HG03571 (cell line): ENCODE data around the gene GLI2.

Experiments used
- ATAC-seq: cut with Tn5 transposase; IDR thresholded peaks from one replicate; pipeline ENCODE4 v1.9.1; 2021; ENCODE audit not compliant: unreplicated experiment

The GLI2 gene

DNA sequence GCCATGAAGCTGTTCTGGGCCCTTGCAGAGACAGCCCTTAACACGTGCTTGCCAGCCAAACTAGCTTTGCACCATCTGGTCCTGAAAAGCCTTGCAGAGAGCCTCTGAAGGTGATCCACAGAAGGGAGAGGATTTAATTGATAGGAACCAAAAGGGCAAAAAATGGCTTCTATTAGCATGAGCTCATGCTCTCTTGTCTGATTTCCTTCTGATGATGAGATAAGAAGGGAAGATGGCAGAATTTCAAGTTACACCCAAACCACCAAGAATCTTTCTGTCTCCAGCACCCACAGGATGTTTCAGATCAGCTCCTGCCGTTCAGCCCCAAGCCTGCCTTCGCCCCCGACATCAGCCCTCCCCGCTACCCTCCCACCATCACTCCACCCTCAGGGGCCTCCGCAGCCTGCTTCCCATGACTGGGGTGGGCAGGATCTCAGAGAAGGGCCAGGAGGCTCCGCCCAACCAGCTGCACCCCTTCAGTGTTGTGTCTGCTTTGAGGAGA, 23.4 kb upstream of the GLI2 start:
- ATAC-seq: no peak

DNA sequence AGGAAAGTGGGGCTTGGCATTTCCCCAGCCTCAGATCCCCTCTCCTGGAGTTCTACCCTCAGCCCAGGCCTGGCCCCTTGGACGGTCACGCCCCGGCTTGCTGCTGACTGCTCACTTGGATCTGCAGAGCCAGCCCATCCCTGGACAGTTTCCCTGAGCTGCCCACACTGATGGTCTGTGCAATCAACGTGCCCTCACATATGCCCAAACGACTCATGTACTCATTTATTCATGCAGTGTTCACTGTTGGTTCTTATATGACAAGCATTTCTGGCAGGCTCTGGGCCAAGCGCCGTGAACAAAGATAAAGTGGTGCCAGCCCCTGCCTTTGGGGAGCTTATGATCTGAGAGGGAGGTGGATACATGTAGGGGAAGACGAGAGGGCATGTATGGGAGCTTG, 20.3 kb upstream of the GLI2 start:
- ATAC-seq: no peak

DNA sequence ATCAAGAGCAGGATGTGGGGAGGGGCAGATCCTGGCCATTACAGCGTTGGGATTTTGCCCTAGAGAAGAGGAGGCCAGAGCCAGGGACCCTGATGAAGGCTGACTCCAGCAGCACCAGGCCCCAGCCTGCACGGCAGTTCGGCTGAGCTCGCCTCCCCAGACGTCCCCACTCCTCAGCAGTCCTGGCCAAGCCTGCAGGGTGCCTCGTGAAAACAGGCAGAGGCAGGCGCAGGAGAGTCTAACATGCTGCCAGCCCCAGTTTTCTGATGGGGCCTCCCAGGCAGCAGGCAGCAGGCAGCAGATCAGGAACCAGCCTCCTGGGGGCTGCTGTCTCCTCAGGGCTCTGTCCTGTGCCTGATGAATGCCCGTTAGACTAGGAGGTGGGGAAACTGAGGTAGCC, 19.7 kb upstream of the GLI2 start:
- ATAC-seq: no peak

DNA sequence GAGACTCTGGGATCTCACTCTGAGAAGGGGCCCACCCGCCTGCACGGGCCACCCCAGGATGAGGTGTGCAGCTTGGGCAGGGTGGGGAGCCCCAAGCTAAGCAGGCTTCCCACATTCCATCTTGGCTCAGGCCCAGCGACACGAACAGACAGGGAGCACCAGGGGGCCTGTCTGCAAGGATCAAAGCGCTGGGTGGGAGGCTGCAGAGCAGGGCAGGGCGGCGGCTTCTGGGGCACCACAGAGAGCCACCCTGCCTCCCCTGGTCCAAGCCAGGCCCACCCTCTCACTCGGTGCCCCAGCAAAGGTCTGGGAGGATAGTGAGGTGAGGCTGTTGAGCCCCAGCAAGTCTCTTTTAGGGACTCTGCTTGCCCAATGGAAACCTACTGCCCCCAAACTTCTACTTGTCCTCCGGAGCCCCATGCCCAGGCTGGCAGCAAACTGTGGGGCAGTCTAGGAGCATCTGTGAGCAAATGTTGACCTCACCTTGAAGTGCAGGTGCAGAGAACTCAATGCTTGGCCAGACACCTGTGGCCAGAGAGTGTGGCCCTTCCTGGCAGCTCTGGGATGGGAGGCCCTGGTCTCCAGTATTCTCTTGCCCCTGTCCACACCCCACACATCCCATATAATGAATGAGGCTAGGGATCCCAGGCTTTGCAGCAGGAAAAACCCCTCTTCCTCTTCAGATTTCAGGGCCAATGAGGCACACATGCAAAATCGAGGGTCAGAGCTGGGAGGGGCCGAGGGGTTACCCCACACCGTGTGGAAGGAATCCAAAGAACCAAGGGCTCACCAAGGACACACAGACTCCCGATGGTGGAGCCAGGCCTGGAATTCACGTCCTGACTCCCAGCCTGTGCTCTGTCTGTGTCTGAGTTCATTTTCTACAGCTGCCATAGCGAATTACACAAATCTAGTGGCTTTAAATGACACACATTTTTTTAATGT, 18.8 kb upstream of the GLI2 start:
- no peak for ATAC-seq

DNA sequence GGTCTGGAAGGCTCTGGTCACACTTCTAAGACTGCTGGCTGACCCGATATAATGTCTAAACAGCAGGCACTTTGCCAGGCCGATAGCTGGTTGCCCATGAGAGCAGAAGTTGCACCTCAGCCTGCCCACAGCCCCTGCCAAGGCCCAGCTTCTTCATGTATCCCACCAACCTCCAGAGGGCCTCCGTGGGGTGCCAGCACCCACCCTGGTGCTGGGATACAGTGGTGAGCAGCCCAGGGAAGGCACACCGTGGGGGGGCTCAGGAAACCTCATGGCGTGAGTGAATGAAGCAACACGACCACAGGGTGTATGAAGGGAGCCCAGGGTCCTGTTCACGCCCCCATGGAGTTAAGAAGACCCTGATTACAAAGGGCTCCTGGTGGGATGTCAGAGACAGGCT, 16.2 kb upstream of the GLI2 start:
- no peak for ATAC-seq

DNA sequence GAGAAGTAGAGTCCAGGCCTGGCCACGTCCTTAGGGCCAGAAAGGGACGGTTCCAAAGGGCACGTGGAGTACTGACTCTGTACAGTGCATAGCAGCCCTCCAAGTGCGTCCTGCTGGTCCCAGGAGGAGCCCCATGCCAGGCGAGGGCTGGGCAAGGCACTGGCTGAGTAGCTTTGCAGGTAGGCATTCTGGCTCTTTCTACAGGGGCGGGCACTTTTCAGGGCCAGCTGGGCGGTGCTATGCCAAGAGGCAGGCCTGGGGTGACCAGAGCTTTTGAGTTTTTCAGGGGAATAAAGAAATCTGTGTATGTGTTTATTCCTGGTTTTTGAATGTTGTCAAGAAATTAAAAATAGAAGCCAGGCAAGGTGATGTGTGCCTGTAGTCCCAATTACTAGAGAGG, 15.4 kb upstream of the GLI2 start:
- no peak for ATAC-seq

DNA sequence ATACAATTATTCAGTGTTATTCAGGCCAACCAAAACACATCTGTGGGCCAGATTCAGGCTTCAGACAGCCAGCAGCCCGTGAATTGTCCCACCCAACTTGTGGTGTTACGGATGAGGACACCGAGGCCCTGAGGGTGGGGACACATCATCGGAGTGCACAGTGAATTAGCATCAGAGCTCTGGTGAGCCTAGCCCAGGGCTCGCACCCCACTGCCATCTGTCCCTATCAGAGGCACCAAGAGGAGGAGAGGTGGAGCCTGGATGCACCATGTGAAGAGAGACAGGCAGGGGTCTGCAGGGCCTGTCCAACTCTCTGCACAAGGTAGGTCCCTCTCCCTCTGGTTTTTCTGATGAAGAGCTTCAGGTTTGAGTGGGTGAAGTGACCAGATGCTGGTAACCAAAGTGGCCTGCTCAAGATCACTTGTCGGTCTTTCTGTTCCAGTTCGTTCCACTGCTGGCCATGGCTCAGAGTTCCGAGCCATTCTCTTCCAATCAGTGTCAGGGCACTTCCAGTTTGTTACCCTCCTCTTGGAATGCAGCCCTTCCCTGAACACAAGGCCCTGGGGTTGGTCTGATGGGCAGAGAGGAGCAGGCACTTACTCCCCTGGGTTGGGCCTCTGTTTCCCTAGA, 14.8 kb upstream of the GLI2 start:
- no peak for ATAC-seq

DNA sequence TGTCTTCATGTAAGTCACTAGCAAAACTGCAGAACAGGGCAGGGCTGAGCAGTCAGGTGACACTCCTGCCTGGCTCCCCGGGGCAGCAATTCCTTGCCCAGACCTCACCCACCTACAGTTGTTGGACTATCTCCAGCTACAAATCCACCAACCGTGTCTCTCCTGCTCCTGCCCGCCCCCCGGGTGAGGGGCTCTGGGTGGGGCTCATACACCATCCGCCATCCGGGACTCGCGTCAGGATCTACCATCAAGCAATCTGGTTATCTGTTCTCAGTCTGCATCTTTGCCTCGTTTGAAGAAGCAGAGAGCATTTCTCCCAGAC, 13.5 kb upstream of the GLI2 start:
- no peak for ATAC-seq

DNA sequence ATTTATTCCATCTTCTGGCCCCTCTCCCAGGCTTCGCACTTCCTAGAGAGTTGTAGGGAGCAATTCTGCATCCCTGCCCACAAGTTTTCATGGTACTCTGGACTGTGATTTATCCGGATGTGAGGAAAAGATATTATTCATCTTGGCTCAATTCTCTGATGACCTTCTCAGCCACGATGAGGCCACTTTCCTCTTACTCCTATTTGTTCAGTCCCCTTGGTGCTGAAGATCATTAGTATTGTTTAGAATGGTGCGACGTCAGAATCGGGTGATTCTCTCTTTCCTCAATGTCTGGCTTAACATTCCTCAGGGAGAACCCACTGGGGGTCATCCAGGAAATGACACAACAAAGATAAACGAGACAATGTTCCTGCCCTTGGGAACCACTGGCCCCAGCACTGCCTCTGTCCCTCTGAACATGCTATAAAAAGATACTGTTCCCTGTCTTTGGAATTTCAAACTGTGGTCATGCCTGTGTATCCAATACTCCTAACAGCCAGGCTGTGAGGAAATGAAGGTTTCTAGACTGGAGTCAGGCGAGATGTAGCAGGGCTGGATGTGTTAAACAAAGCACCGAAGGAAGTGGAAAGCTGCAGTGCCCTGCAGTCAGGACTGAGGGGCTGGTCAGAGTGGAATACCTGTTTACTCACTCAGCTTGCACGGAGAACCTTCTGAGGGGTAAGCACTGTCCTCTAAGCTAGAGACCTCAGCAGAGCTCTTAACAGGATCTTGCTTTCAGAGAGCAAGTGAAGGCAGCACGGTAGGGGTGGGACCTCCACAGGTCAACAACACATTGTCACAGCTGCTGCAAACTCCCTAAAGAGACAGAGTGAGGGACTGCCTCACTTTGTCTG, 12.9 kb upstream of the GLI2 start:
- no peak for ATAC-seq

DNA sequence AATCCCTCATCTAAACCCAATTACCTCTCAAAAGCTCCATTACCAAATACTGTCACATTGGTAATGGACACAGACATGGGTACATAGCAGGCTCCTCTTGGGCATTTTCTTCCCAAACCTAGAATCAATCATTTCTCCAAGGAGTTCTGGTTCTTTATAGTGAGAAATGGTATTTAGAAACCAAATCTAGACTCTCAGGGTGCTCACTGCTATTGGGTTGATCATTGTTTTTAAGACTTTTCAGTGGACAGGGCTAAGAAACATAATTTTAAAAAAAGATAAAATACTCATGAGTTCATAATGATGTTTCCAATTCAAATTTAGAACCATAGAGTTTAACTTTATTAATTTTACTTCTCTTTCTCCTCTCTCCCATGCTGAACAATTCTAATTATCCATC, 9.4 kb upstream of the GLI2 start:
- no peak for ATAC-seq

DNA sequence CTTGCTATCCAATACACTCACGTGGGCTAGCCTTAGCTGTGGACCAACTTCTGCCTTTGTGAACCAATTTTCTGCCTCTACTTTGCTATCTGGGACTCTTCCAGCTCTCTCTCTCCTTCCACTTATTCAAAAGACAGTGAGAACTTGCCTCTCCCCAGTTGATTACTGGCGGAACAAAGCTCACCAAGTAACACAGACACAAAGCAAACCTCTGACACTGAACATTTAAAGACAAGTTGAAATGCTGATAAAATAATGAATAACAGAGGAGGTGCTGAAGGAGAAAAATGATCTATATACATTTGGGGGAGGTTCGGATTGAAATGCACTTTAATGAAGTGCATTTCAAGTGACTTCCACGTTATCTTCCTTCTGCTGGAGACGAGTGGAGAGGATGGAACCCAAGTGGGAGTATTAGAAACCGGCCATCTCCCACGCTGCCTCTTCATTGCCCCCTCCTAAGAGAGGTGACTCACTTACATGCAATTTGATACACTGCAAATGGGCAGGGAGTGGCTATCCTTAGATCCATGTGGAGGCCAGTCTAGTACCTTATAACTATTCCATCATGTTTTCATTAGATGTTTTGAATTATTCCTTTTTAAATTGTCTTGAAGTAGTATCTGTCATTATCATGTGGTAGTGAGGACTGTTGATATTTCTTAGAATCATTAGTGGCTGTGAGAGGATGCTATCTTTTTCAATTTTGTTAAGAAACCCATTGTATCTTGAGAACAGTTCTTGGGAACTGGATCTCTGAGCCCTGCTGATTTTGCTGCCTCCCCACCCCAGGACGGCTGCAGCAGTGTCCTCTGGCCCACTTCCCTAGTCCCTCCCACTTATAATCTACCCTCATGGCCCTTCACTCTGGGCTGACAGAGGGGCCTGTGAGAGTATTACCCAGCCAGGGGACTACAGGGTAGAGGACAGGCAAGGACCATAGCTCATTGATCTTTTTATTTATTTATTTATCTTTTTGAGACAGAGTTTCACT, 6.0 kb upstream of the GLI2 start:
- ATAC-seq: no peak

DNA sequence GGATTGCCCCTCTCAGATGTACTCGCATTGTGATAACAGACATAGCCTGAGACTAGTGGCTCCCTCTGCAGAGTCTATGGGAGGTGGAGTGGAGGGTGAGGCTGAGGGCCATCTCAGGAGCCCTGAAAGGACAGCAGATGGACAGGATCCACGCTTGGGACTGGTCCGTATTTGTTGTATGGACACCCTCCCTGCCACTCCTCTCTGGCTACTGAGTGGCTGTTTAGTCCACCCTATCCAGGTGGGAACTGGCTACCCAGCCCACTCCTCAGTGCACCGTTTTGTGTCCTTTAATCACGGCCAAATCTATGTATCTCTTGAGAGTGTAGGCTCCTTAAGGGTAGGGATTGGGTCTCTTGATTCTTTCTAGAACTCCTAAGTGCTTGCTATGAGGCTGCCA, 4.5 kb upstream of the GLI2 start:
- no peak for ATAC-seq

DNA sequence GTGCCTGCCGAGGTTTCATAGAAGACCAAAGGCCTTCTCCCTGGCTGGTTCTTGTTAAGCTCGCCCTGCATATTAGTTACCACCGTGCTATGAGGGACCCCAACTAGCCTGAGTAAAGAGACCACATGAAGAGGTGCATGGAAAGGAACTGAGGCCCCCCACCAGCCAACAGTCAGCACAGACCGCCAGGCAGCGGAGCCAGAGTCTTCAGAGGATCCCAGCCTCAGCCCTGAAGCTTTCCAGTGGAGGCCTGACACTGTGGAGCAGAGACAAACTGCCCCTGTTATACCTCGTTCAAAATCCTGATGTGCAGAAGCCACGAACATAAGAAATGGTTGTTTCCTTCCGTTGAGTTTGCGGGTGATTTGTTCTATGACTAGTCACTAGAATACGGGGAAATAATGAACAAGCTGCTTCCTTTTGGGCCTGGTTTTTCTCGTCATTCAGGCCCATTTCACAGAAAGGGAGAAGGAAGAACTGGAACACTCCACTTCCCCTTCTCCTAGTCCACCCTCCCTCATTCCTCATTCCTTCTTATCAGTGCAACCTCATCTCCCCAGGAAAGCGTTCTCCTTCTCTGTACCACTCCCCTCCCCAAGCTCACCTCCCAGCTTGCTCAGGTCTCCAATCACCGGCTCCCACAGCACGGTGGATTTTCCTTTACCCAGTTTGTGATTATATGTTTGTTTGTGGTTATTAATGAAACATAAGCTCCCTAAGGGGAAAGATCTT, 3.0 kb upstream of the GLI2 start:
- no peak for ATAC-seq

DNA sequence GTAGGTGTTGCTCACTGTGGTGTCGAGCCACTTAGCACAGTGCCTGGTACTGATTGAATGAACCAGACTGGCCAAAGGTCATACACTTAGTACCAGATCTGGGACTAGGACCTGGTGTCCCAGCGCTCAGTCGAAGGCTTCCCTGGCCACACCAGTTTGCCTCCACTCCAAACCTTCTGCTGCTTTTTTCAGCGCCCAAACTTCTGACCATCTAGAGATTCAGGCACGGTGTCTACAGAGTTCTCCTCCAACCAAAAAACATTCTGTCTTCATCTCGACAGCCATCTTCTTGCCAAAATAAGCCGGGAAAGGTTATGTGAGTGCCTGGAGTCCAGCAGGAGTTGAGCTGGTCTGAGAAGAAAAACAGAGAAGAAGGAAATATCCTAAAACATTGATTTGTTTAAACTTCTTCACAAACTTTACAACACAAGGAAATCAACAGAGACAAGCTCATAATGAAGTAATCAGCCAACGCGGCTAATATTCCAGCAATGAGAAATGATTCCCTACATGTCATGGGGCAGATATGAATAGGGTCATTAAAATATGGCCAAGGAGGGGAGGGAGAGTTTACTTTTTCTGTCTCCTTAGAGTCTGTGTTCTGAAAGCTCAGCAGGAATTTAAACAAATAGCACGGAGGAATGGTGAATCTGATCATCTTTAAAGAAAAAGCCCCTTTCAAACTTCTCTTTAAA, 2.3 kb upstream of the GLI2 start:
- ATAC-seq: no peak

DNA sequence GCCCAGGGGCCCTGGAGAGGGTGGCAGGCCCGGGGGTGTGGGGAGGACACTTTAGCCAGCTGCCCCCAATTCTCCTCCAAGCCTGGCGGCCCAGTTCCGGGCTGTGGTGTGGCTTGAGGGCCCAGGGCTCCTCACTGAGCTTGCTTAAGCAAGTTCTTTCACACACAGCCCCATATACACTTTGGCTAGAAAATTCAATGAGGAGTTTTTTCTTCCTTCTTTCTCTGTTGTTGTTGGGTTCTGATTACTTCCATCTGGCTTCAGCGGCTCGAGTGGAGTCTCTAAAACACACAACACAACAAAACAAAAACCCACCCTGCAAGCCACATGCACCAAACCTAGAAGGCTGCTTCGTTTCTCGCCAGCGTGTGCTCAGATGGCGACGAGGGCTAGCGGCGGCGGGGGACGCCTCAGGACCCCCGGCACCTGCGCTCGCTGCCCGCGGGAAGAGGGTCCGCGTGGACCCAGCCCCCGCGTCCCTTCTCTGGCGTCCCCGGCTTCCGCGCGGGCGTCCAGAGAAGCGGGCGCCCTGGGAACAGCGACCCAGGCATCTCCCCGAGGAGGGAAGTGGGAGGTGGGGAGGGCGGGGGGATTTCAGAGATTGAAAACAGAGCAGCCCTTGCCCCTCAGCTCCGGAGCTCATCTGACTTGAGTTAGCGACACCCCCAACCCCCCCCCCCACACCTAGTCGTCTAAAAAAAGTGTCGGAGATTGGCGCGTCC, 577 bp upstream of the GLI2 start:
- no peak for ATAC-seq

DNA sequence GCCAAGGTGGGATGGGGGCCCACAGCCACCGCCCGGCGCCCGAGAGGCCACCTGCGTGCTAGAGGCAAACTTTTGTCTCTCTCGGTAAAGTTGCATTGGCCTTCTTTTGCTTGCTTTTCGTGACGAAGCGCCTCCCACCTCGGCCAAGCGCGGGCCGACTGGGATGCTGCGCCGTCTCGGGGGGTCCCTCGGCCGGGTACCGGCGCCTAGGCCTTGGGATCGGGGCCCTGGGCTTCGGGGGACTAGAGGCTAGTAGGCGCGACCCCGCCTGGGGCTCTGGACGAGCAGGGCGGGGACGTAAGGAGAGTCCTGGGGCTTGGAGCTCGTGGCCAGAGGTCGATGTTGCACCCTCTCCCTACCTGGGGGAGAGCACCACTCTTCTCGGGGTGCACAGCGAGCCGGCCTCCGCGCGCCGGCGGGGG, 545 bp downstream of the GLI2 start:
- no peak for ATAC-seq

DNA sequence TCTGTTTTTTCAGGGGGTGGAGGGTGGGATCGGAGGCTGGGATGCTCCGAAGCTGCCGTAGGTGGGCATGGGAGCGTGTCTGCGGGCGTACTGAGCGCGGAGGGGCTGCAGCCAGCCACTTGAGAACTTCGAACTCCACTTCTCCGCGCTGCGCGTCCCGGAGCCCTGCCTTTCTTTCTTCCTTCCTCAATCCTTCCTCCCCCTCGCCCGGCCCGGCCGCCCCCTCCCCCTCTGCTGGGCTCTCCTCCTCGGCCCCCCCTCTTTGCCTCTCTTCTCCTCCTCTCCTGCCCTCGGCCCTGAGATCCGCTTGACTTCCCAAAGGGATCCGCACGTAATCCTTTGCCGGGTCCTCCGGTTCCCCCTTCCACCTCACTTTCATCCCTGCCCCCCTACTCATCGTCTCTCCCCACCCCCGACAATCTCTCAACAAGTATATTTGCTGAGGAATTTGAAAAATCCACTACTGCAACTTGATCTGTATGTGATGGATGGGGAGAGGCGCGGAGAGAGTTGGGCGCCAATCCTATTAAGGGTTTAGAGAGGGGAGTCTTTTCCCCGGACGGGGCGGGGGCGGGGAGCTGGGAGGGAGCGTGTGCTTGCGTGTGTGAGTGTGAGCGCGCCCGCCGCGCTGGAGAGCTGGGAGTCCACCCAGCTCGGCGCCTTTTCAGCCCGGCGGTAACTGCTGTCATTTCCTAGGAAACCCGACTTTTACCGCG, 1.1 kb downstream of the GLI2 start:
- no peak for ATAC-seq
